Suprapubic skin (tissue), 4 donors: ENCODE results near the gene MYL5. TPM values are rescaled to one million over a fixed set of nuclear protein-coding genes. Genes with fewer than 3 reads are reported as not detected.
A peak's percentile ranks its signal among the peaks of the same experiment; 100 is the strongest.

Experiments used
- DNase-seq, 2 donors: peaks; one replicate each; pipeline ENCODE4 v3.0.0-alpha.2; 2019; ENCODE audit warnings: low spot score in 2 of 2
- H3K27ac ChIP-seq: fragments of 200-600 bp; sonication (generic); one replicate; pipeline ENCODE4 v1.5.1; 2019
- H3K27me3 ChIP-seq: fragments of 200-600 bp; sonication (generic); one replicate; pipeline ENCODE4 v1.5.1; 2019
- H3K36me3 ChIP-seq: fragments of 200-600 bp; sonication (generic); one replicate; pipeline ENCODE4 v1.5.1; 2019
- H3K4me1 ChIP-seq: fragments of 200-600 bp; sonication (generic); one replicate; pipeline ENCODE4 v1.5.1; 2019
- H3K4me3 ChIP-seq: fragments of 200-600 bp; sonication (generic); one replicate; pipeline ENCODE4 v1.5.1; 2019; ENCODE audit warnings: mild to moderate bottlenecking
- H3K9me3 ChIP-seq: fragments of 200-600 bp; sonication (generic); one replicate; pipeline ENCODE4 v1.5.1; 2019
- EP300 ChIP-seq: sonication (generic); formaldehyde crosslinking; IDR thresholded peaks from one replicate; pipeline ENCODE4 v1.6.1; 2017; ENCODE audit warnings: antibody characterized with exemption
- POLR2A ChIP-seq, 2 donors: fragments of 450-650 bp; IDR thresholded peaks; one replicate each; pipeline ENCODE4 v1.6.1; 2017; ENCODE audit warnings: antibody characterized with exemption in 2 of 2, mild to moderate bottlenecking in 2 of 2, moderate library complexity in 2 of 2
- POLR2AphosphoS5 ChIP-seq, 3 donors: sonication (generic); formaldehyde crosslinking; IDR thresholded peaks; one replicate each; pipeline ENCODE4 v1.6.1; 2017; ENCODE audit warnings: antibody characterized with exemption in 3 of 3
- WGBS: methylation state at CpG from one replicate; pipeline ENCODE4 v1.1.5; 2018; 5-methylcytosine and 5-hydroxymethylcytosine counted together
- total RNA-seq, 4 donors: library from RNA; depleted of rRNA; stranded (reverse); fragments of >200 nt; gene quantifications; one replicate each; pipeline ENCODE4 v1.1.0, GENCODE V29; 2016
- TF ChIP-seq, protein P1 (sequence below), 2 donors: fragments of 200-600 bp in 1 of 2; fragments of 450-650 bp in 1 of 2; sonication (generic) in 1 of 2; IDR thresholded peaks; one replicate each; pipeline ENCODE4 v1.5.1; 2016 to 2019; ENCODE audit warnings: antibody characterized with exemption in 2 of 2, mild to moderate bottlenecking in 1 of 2, moderate library complexity in 1 of 2

The MYL5 gene
- total RNA-seq, 4 donors from 2014 or later, result 5.3 to 20.4 (median 10.5) TPM

DNA sequence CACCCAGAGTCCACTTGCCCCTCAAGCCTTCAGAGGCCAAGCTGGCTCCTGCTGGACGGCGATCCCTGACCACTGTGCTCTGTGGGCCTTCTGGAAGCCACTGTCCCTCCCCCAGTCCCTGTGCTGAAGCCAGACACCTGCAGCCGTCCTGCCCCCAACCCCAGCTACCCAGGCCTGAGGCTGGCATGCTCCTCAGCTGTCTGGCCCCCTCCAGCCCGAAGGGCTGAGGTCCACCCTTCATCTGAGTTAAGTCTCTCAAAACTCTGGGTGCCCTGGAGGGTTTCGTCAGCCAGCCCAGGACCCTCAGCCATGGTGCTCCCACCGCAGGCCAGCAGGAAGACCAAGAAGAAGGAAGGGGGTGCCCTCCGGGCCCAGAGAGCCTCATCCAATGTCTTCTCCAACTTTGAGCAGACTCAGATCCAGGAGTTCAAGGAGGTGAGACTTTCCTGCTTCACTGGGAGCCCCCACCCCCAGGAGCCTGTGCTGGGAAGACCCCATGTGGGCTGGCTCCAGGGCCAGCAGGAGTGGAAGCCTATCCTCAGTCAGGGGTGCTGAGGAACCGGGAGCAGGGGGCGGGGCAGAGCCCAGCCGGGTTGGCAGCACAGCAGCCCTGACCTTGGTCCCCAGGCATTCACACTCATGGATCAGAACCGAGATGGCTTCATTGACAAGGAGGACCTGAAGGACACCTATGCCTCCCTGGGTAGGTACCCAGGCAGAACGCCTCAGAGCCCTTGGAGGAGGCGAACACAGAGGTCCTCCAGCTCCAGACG lies 4.2 kb downstream of the MYL5 start:
- 72% methylated on average over 5 of the region's 14 CpGs for WGBS
- TF ChIP-seq, protein P1, sequence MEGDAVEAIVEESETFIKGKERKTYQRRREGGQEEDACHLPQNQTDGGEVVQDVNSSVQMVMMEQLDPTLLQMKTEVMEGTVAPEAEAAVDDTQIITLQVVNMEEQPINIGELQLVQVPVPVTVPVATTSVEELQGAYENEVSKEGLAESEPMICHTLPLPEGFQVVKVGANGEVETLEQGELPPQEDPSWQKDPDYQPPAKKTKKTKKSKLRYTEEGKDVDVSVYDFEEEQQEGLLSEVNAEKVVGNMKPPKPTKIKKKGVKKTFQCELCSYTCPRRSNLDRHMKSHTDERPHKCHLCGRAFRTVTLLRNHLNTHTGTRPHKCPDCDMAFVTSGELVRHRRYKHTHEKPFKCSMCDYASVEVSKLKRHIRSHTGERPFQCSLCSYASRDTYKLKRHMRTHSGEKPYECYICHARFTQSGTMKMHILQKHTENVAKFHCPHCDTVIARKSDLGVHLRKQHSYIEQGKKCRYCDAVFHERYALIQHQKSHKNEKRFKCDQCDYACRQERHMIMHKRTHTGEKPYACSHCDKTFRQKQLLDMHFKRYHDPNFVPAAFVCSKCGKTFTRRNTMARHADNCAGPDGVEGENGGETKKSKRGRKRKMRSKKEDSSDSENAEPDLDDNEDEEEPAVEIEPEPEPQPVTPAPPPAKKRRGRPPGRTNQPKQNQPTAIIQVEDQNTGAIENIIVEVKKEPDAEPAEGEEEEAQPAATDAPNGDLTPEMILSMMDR (IDR thresholded peaks at IDR 0.05), result no peak
- no peak for TF ChIP-seq EP300
- no peak for TF ChIP-seq POLR2A (IDR thresholded peaks at IDR 0.05)
- no peak for TF ChIP-seq POLR2AphosphoS5 (IDR thresholded peaks at IDR 0.05)
- no peak overlapping the region for H3K4me3 ChIP-seq
- H3K36me3 ChIP-seq, result no peaks in the 10 kb centered on the region
- no peaks in the 10 kb centered on the region for H3K27me3 ChIP-seq
- peak overlapping the region; percentile 19 for H3K27ac ChIP-seq
- peak in 1 of 2 donors; percentile 78 for DNase-seq
- H3K4me1 ChIP-seq, result peaks cover 80% of the 10 kb centered on the region
- no peaks in the 10 kb centered on the region for H3K9me3 ChIP-seq

DNA sequence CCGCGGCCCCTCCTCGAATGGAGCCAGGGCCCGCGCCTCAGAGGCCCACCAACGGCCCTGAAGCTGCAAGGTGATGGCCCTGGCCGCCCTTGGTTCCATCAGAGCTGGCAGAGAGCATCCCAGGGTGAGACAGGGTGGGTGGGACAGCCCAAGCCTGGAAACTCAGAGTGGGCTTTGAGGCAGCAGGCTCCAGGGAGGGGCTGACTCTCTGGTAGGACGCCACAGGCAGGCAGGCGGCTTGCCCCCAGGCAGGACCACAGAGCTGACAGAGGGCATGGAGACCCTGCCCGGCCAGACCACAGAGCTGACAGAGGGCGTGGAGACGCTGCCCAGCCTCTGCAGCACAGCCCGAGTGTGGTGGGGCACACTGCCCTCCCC lies 4.8 kb downstream of the MYL5 start:
- Histone ChIP-seq H3K9me3 (no peaks in the 10 kb centered on the region), H3K27ac (no peak overlapping the region), H3K36me3 (no peaks in the 10 kb centered on the region), H3K4me1 (peaks cover 82% of the 10 kb centered on the region), H3K27me3 (no peaks in the 10 kb centered on the region), H3K4me3 (no peak overlapping the region)
- TF ChIP-seq POLR2A (IDR thresholded peaks at IDR 0.05) (no peak), POLR2AphosphoS5 (IDR thresholded peaks at IDR 0.05) (no peak)
- TF ChIP-seq, protein P1 (IDR thresholded peaks at IDR 0.05), result no peak
- 63% methylated on average over 8 of the region's 13 CpGs for WGBS
- DNase-seq, result no peak

GRCh38 chr4:679629-680028 lies 5.3 kb downstream of the MYL5 start:
- no peak for DNase-seq
- Histone ChIP-seq H3K4me3 (no peak overlapping the region), H3K27ac (no peak overlapping the region), H3K27me3 (no peaks in the 10 kb centered on the region), H3K9me3 (no peaks in the 10 kb centered on the region), H3K36me3 (no peaks in the 10 kb centered on the region), H3K4me1 (peaks cover 84% of the 10 kb centered on the region)
- WGBS, result 76% methylated on average over 5 of the region's 11 CpGs
- TF ChIP-seq EP300 (no peak), POLR2AphosphoS5 (IDR thresholded peaks at IDR 0.05) (no peak), POLR2A (IDR thresholded peaks at IDR 0.05) (no peak)
- TF ChIP-seq, protein P1 (IDR thresholded peaks at IDR 0.05), result no peak

- DNase-seq, result no peak
- 87% methylated on average over 3 of the region's 9 CpGs for WGBS
- Histone ChIP-seq H3K4me3 (no peak overlapping the region), H3K4me1 (peaks cover 80% of the 10 kb centered on the region), H3K27me3 (no peaks in the 10 kb centered on the region), H3K27ac (no peak overlapping the region), H3K36me3 (no peaks in the 10 kb centered on the region), H3K9me3 (no peaks in the 10 kb centered on the region)
- TF ChIP-seq EP300 (no peak), POLR2AphosphoS5 (IDR thresholded peaks at IDR 0.05) (no peak), POLR2A (IDR thresholded peaks at IDR 0.05) (no peak)
- TF ChIP-seq, protein P1 (IDR thresholded peaks at IDR 0.05), result no peak
Measured at GRCh38 chr4:680091-680490, 5.7 kb downstream of the MYL5 start.

DNA sequence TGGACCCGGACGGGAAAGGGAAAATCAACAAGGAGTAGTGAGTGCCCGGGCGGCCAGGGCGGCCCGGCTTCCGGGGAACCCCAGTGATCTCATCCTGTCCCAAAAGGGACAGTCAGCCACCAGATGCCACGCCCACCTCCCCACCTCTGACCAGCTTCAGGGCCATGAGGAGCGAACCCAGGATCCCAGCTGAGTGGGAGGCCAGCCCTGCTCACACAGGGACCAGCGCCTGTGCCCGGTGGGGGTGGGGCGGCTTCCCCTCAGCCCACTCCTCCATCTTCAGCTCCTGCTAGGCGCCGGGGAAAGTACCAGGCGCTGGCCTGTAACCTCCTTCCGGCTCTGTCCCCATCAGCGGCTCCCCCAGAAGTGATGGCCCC lies 6.2 kb downstream of the MYL5 start:
- peaks cover 76% of the 10 kb centered on the region for H3K4me1 ChIP-seq
- no peaks in the 10 kb centered on the region for H3K36me3 ChIP-seq
- H3K27me3 ChIP-seq, result no peaks in the 10 kb centered on the region
- H3K27ac ChIP-seq, result no peak overlapping the region
- WGBS, result no CpG with 5 or more reads among the region's 17 CpGs
- H3K9me3 ChIP-seq, result no peaks in the 10 kb centered on the region
- TF ChIP-seq EP300 (no peak), POLR2A (IDR thresholded peaks at IDR 0.05) (no peak), POLR2AphosphoS5 (IDR thresholded peaks at IDR 0.05) (no peak)
- TF ChIP-seq, protein P1 (IDR thresholded peaks at IDR 0.05), result no peak
- peak; percentile 78 to 80 for DNase-seq
- peak overlapping the region; percentile 60 for H3K4me3 ChIP-seq
